Neural cell (in vitro differentiated cells): ENCODE measurements around the gene SCN8A.

ENCODE experiments used
- EP300 ChIP-seq: fragments of 450-650 bp; conservative IDR thresholded peaks from 2 replicates; pipeline ENCODE4 v1.6.1; 2014; ENCODE audit warnings: antibody characterized with exemption, mild to moderate bottlenecking, moderate library complexity; ENCODE audit not compliant: poor library complexity, severe bottlenecking
- EZH2 ChIP-seq: fragments of 200-600, 300-800 bp; shearing (Covaris generic), sonication (generic); IDR thresholded peaks from 2 replicates; pipeline ENCODE4 v1.6.1; 2014; ENCODE audit warnings: antibody characterized with exemption, low read length, borderline replicate concordance, mild to moderate bottlenecking; ENCODE audit not compliant: insufficient read depth, poor library complexity, severe bottlenecking
- POLR2AphosphoS5 ChIP-seq: IDR thresholded peaks from 2 replicates; pipeline ENCODE4 v1.6.1; 2012
- RAD21 ChIP-seq: fragments of 450-650 bp; conservative IDR thresholded peaks from 2 replicates; pipeline ENCODE4 v1.6.1; 2014; ENCODE audit warnings: antibody characterized with exemption, mild to moderate bottlenecking, moderate library complexity
- SMC3 ChIP-seq: fragments of 450-650 bp; conservative IDR thresholded peaks from 2 replicates; pipeline ENCODE4 v1.6.1; 2014; ENCODE audit warnings: antibody characterized with exemption, mild to moderate bottlenecking, moderate library complexity; ENCODE audit not compliant: poor library complexity
- TAF1 ChIP-seq: IDR thresholded peaks from 2 replicates; pipeline ENCODE4 v1.6.1; 2012; ENCODE audit warnings: low read depth
- TF ChIP-seq, protein P1 (sequence below): fragments of 450-650 bp; IDR thresholded peaks from 2 replicates; pipeline ENCODE4 v1.5.1; 2014; ENCODE audit warnings: antibody characterized with exemption, mild to moderate bottlenecking, moderate library complexity; ENCODE audit not compliant: poor library complexity, severe bottlenecking
- TF ChIP-seq, protein P2 (sequence below): IDR thresholded peaks from 2 replicates; pipeline ENCODE4 v1.6.1; 2012; ENCODE audit warnings: borderline replicate concordance

DNA sequence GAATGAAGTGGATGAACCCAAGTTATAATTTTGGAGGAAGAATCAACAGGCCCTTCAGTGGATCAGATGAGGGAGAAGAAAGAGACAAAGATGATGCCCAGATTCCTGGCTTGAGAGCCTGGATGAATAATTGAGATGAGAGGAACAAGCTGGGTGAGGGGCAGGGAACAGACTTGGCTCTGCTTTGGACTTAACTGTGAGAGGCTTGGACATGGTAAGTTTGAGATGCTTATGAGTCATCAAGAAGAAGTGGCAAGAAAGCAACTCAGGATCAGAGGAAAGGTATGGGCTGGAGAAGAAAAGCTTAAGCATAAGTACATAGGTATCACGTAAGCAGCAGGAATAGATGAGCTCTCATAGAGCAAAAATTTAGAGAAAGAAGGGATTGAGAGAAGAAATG lies 202.2 kb downstream of the SCN8A start:
- TF ChIP-seq, protein P1, sequence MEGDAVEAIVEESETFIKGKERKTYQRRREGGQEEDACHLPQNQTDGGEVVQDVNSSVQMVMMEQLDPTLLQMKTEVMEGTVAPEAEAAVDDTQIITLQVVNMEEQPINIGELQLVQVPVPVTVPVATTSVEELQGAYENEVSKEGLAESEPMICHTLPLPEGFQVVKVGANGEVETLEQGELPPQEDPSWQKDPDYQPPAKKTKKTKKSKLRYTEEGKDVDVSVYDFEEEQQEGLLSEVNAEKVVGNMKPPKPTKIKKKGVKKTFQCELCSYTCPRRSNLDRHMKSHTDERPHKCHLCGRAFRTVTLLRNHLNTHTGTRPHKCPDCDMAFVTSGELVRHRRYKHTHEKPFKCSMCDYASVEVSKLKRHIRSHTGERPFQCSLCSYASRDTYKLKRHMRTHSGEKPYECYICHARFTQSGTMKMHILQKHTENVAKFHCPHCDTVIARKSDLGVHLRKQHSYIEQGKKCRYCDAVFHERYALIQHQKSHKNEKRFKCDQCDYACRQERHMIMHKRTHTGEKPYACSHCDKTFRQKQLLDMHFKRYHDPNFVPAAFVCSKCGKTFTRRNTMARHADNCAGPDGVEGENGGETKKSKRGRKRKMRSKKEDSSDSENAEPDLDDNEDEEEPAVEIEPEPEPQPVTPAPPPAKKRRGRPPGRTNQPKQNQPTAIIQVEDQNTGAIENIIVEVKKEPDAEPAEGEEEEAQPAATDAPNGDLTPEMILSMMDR = no peak
- no peak for TF ChIP-seq EP300
- no peak for TF ChIP-seq EZH2
- TF ChIP-seq POLR2AphosphoS5 = no peak
- no peak for TF ChIP-seq TAF1
- TF ChIP-seq, protein P2, sequence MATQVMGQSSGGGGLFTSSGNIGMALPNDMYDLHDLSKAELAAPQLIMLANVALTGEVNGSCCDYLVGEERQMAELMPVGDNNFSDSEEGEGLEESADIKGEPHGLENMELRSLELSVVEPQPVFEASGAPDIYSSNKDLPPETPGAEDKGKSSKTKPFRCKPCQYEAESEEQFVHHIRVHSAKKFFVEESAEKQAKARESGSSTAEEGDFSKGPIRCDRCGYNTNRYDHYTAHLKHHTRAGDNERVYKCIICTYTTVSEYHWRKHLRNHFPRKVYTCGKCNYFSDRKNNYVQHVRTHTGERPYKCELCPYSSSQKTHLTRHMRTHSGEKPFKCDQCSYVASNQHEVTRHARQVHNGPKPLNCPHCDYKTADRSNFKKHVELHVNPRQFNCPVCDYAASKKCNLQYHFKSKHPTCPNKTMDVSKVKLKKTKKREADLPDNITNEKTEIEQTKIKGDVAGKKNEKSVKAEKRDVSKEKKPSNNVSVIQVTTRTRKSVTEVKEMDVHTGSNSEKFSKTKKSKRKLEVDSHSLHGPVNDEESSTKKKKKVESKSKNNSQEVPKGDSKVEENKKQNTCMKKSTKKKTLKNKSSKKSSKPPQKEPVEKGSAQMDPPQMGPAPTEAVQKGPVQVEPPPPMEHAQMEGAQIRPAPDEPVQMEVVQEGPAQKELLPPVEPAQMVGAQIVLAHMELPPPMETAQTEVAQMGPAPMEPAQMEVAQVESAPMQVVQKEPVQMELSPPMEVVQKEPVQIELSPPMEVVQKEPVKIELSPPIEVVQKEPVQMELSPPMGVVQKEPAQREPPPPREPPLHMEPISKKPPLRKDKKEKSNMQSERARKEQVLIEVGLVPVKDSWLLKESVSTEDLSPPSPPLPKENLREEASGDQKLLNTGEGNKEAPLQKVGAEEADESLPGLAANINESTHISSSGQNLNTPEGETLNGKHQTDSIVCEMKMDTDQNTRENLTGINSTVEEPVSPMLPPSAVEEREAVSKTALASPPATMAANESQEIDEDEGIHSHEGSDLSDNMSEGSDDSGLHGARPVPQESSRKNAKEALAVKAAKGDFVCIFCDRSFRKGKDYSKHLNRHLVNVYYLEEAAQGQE = no peak
- no peak for TF ChIP-seq SMC3
- no peak for TF ChIP-seq RAD21
